Keratinocyte (primary cell): ENCODE results near the gene ROR1. TPM values are rescaled to one million over a fixed set of nuclear protein-coding genes. Genes with fewer than 3 reads are reported as not detected.

ENCODE experiments used
- DNase-seq: peaks from one replicate; pipeline ENCODE4 v3.0.0-alpha.2; 2011; ENCODE audit warnings: low read depth, missing footprints, low spot score
- FAIRE-seq: peaks from 2 replicates; lab custom pipeline; 2011; peaks lifted over from hg19 to GRCh38; lab: Jason Lieb, UNC
- H2AFZ ChIP-seq: 2 replicates; pipeline ENCODE4 v1.6.0; 2012; ENCODE audit warnings: low read length, control low read depth, inconsistent platforms; ENCODE audit not compliant: control insufficient read depth
- H3K27ac ChIP-seq: 2 replicates; pipeline ENCODE4 v1.5.1; 2011; ENCODE audit warnings: low read length; ENCODE audit not compliant: control insufficient read depth, insufficient read depth
- H3K27me3 ChIP-seq: 3 replicates; pipeline ENCODE4 v1.6.0; 2011; ENCODE audit warnings: low read length; ENCODE audit not compliant: control insufficient read depth, insufficient read depth; ENCODE audit errors: extremely low read depth
- H3K36me3 ChIP-seq, 2 experiments: 2 replicates in 1 of 2; 3 replicates in 1 of 2; pipeline ENCODE4 v1.5.1; 2011; ENCODE audit warnings: low read length in 2 of 2, mild to moderate bottlenecking in 1 of 2; ENCODE audit not compliant: control insufficient read depth in 2 of 2, insufficient read depth in 2 of 2; ENCODE audit errors: extremely low read depth in 1 of 2
- H3K4me1 ChIP-seq: 3 replicates; pipeline ENCODE4 v1.5.1; 2011; ENCODE audit warnings: low read length; ENCODE audit not compliant: control insufficient read depth, insufficient read depth; ENCODE audit errors: extremely low read depth
- H3K4me2 ChIP-seq: 3 replicates; pipeline ENCODE4 v1.6.0; 2011; ENCODE audit warnings: low read depth, low read length; ENCODE audit not compliant: control insufficient read depth, insufficient read depth; ENCODE audit errors: extremely low read depth
- H3K4me3 ChIP-seq, 3 experiments: fragments of 200-600 bp in 1 of 3; sonication (generic) in 1 of 3; 2 replicates in 2 of 3; 3 replicates in 1 of 3; pipeline ENCODE4 v1.5.1; 2011 to 2016; ENCODE audit warnings: low read length in 3 of 3, mild to moderate bottlenecking in 3 of 3, control low read depth in 2 of 3, inconsistent platforms in 1 of 3, low read depth in 1 of 3, mixed read lengths in 1 of 3, mixed run types in 1 of 3, moderate library complexity in 1 of 3; ENCODE audit not compliant: control insufficient read depth in 2 of 3, insufficient read depth in 2 of 3; ENCODE audit errors: extremely low read depth in 1 of 3
- H3K79me2 ChIP-seq: 2 replicates; pipeline ENCODE4 v1.6.0; 2012; ENCODE audit warnings: low read length; ENCODE audit not compliant: control insufficient read depth, insufficient read depth
- H3K9ac ChIP-seq: 3 replicates; pipeline ENCODE4 v1.6.0; 2011; ENCODE audit warnings: low read length; ENCODE audit not compliant: control insufficient read depth, insufficient read depth; ENCODE audit errors: extremely low read depth
- H3K9me1 ChIP-seq: 3 replicates; pipeline ENCODE4 v1.6.0; 2011; ENCODE audit warnings: low read length; ENCODE audit not compliant: control insufficient read depth, insufficient read depth; ENCODE audit errors: extremely low read depth
- H3K9me3 ChIP-seq: 2 replicates; pipeline ENCODE4 v1.5.1; 2012; ENCODE audit warnings: low read depth, low read length; ENCODE audit not compliant: control insufficient read depth
- H4K20me1 ChIP-seq: 3 replicates; pipeline ENCODE4 v1.6.0; 2011; ENCODE audit warnings: low read length; ENCODE audit not compliant: control insufficient read depth, insufficient read depth; ENCODE audit errors: extremely low read depth
- EZH2 ChIP-seq: IDR thresholded peaks from one replicate; pipeline ENCODE4 v1.6.1; 2012; ENCODE audit warnings: inconsistent platforms, mild to moderate bottlenecking, low read length, moderate library complexity
- dilution Hi-C: fragments of 300-500 bp; cut with MboI; formaldehyde crosslinking; loops from one replicate; pipeline ENCODE4 v1.7.0; 2020; ENCODE audit warnings: low sequenced_read_pairs; ENCODE audit not compliant: extremely low pct_ligation_motif_present
- polyA plus RNA-seq, 5 experiments: library from polyadenylated mRNA; depleted of rRNA in 3 of 5; stranded (reverse) in 3 of 5; stranded (forward) in 1 of 5; unstranded in 1 of 5; fragments of >200 nt; gene quantifications; 1 replicate in 1 of 5; 2 replicates in 3 of 5; 3 replicates in 1 of 5; pipeline versions ENCODE4 v1.2.1 to v1.2.3, GENCODE V29; 2011 to 2012; ENCODE audit warnings: missing spikeins in 2 of 5, low read depth in 1 of 5, low replicate concordance in 1 of 5
- TF ChIP-seq, protein P1 (sequence below), 3 experiments: IDR thresholded peaks in 1 of 3; conservative IDR thresholded peaks in 1 of 3; optimal IDR thresholded peaks in 1 of 3; 2 replicates in 2 of 3; 3 replicates in 1 of 3; pipeline versions ENCODE3 to v1.5.1; 2011; ENCODE audit warnings: low read length in 3 of 3, mild to moderate bottlenecking in 3 of 3, moderate library complexity in 2 of 3, control low read depth in 1 of 3, inconsistent platforms in 1 of 3; ENCODE audit not compliant: insufficient read depth in 2 of 3; ENCODE audit errors: extremely low read depth in 1 of 3

The ROR1 gene
- polyA plus RNA-seq, 1 donor (not counting 4 experiments of a cell fraction or from before 2014, with no cell fraction given): 9.2 TPM

DNA sequence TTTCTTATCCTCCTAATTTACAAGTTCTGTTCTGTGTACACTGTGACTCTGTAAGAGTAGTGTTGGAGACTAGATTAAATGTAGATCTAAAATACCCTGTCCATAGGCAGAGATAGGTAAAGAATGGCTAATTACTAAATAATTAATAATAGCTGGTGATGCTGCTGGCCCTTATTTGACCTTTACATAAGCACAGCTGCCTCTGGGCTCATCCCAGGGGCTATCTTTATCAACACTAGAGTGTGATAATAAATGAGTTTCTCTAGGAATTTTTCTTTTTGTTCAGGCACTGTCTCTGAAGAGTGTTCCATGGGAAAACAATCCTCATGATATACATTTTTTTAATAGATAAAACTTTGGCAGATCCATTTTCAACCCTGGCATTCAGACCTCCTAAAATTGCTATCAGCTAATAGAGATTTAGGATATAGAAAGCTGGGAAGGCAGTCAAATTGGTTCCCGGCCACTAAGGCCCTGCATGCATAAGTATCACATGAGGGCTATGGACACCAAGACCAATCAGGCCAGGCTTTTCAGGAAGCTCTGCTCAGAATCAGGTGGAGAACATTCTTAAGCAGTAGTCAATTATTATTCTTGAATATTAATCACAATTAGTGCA, 107.2 kb downstream of the ROR1 start:
- DNase-seq: no peak
- no peak overlapping the region for H3K9ac ChIP-seq
- H2AFZ ChIP-seq: no peak overlapping the region
- H3K79me2 ChIP-seq: no peaks in the 10 kb centered on the region
- TF ChIP-seq EZH2: no peak
- TF ChIP-seq, protein P1, sequence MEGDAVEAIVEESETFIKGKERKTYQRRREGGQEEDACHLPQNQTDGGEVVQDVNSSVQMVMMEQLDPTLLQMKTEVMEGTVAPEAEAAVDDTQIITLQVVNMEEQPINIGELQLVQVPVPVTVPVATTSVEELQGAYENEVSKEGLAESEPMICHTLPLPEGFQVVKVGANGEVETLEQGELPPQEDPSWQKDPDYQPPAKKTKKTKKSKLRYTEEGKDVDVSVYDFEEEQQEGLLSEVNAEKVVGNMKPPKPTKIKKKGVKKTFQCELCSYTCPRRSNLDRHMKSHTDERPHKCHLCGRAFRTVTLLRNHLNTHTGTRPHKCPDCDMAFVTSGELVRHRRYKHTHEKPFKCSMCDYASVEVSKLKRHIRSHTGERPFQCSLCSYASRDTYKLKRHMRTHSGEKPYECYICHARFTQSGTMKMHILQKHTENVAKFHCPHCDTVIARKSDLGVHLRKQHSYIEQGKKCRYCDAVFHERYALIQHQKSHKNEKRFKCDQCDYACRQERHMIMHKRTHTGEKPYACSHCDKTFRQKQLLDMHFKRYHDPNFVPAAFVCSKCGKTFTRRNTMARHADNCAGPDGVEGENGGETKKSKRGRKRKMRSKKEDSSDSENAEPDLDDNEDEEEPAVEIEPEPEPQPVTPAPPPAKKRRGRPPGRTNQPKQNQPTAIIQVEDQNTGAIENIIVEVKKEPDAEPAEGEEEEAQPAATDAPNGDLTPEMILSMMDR (optimal IDR thresholded peaks at IDR 0.05 in 1 of 3, IDR thresholded peaks at IDR 0.05 in 1 of 3, conservative IDR thresholded peaks at IDR 0.05 in 1 of 3; ENCODE audit: extremely low read depth in 1 of 3, insufficient read depth in 2 of 3, low read length in 3 of 3): no peak
- H3K36me3 ChIP-seq: no peaks in the 10 kb centered on the region
- no peaks in the 10 kb centered on the region for H3K9me1 ChIP-seq
- H3K27me3 ChIP-seq: no peaks in the 10 kb centered on the region
- FAIRE-seq: no peak
- H3K4me3 ChIP-seq: no peak overlapping the region
- H3K9me3 ChIP-seq: no peaks in the 10 kb centered on the region
- H3K4me2 ChIP-seq: no peak overlapping the region
- H3K27ac ChIP-seq: no peak overlapping the region
- dilution Hi-C loops: no loop called here
- no peaks in the 10 kb centered on the region for H4K20me1 ChIP-seq
- H3K4me1 ChIP-seq: peaks cover 27% of the 10 kb centered on the region

DNA sequence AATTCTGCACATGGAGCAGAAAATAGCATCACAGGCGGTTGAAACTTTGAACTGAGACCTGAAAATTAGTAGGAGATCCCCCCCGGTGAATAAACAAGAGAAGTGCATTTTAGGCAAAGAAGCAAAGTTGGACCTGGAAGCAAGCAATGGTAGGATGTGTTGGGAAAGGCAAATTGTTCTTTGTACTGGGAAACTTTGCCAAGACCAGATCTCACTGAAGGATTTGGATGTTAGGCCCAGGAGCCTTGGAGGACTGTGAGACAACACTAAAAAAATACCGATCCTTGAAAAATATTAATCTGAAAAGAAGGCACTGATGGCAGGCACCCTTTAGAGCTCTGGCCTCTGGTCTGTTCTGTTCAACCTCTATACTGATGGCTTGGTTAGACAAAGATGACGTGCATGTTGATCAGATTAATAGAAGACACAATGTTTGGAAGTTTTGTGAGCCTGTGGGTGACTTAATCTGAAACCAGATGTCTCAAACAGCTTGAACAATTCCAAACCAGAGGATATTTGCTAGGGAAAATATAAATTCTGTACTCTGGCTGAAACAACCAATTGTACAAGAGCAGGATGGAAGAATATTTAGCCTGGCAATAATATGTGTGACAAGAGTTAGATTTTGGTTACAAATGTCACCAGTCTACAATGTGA, 108.4 kb downstream of the ROR1 start:
- no peak for DNase-seq
- Histone ChIP-seq H3K27ac (no peak overlapping the region), H3K4me2 (no peak overlapping the region), H3K4me1 (peaks cover 17% of the 10 kb centered on the region), H3K36me3 (no peaks in the 10 kb centered on the region), H2AFZ (no peak overlapping the region), H3K9ac (no peak overlapping the region), H3K27me3 (no peaks in the 10 kb centered on the region), H3K9me3 (no peaks in the 10 kb centered on the region), H3K9me1 (no peaks in the 10 kb centered on the region), H3K4me3 (no peak overlapping the region), H4K20me1 (no peaks in the 10 kb centered on the region), H3K79me2 (no peaks in the 10 kb centered on the region)
- FAIRE-seq: no peak
- dilution Hi-C loops: no loop called here
- no peak for TF ChIP-seq EZH2
- TF ChIP-seq, protein P1 (optimal IDR thresholded peaks at IDR 0.05 in 1 of 3, IDR thresholded peaks at IDR 0.05 in 1 of 3, conservative IDR thresholded peaks at IDR 0.05 in 1 of 3; ENCODE audit: extremely low read depth in 1 of 3, insufficient read depth in 2 of 3, low read length in 3 of 3): no peak
